Osteocyte (in vitro differentiated cells): ENCODE results near the gene PODN. TPM values are rescaled to one million over a fixed set of nuclear protein-coding genes. Genes with fewer than 3 reads are reported as not detected.

Source experiments
- DNase-seq: peaks from one replicate; pipeline ENCODE4 v3.0.0; 2021; ENCODE audit warnings: mixed read lengths; ENCODE audit not compliant: unreplicated experiment; ENCODE audit errors: extremely low spot score
- H3K27ac Mint-ChIP-seq: one replicate; pipeline ENCODE4 v1.8.0; 2021; ENCODE audit warnings: mild to moderate bottlenecking, mixed read lengths; ENCODE audit not compliant: unreplicated experiment
- H3K27me3 Mint-ChIP-seq: one replicate; pipeline ENCODE4 v1.8.0; 2021; ENCODE audit warnings: mixed read lengths; ENCODE audit not compliant: unreplicated experiment
- H3K36me3 Mint-ChIP-seq: one replicate; pipeline ENCODE4 v1.8.0; 2021; ENCODE audit warnings: mixed read lengths; ENCODE audit not compliant: unreplicated experiment
- H3K4me1 Mint-ChIP-seq: one replicate; pipeline ENCODE4 v1.8.0; 2021; ENCODE audit warnings: mixed read lengths; ENCODE audit not compliant: unreplicated experiment
- H3K4me3 Mint-ChIP-seq: one replicate; pipeline ENCODE4 v1.8.0; 2021; ENCODE audit warnings: mild to moderate bottlenecking, moderate library complexity, mixed read lengths; ENCODE audit not compliant: unreplicated experiment
- H3K9me3 Mint-ChIP-seq: one replicate; pipeline ENCODE4 v1.8.0; 2021; ENCODE audit warnings: mixed read lengths; ENCODE audit not compliant: unreplicated experiment
- total RNA-seq: library from RNA; stranded (reverse); gene quantifications from 2 replicates; pipeline ENCODE4 v1.2.1, GENCODE V29; 2021
- TF ChIP-seq, protein P1 (sequence below): fragments of 200-600 bp; sonication (generic); IDR thresholded peaks from 2 replicates; pipeline ENCODE4 v1.5.0; 2021; ENCODE audit warnings: antibody characterized with exemption, mild to moderate bottlenecking, moderate library complexity

Gene PODN
- total RNA-seq, 1 donor from 2014 or later = 6.6 TPM

DNA sequence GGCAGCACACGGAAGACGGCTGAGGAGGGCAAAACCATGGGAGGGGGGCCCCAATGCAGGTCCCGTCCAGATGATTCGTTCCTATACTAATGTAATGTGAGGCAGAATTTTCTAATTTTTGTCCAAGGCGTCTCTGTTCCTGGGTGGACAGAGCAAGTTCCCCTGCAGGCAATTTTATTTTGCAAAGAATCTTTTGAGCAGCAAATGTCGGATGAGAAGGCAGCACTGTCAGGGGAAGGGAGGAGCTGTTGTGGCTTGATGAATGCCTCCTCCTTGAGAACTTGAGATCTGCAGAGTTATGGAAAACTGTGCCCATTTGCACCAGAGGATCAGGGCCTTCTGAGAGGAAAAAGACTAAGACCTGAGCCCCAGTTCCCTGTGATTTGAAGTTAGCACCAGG lies 63.1 kb downstream of the PODN start:
- TF ChIP-seq, protein P1, sequence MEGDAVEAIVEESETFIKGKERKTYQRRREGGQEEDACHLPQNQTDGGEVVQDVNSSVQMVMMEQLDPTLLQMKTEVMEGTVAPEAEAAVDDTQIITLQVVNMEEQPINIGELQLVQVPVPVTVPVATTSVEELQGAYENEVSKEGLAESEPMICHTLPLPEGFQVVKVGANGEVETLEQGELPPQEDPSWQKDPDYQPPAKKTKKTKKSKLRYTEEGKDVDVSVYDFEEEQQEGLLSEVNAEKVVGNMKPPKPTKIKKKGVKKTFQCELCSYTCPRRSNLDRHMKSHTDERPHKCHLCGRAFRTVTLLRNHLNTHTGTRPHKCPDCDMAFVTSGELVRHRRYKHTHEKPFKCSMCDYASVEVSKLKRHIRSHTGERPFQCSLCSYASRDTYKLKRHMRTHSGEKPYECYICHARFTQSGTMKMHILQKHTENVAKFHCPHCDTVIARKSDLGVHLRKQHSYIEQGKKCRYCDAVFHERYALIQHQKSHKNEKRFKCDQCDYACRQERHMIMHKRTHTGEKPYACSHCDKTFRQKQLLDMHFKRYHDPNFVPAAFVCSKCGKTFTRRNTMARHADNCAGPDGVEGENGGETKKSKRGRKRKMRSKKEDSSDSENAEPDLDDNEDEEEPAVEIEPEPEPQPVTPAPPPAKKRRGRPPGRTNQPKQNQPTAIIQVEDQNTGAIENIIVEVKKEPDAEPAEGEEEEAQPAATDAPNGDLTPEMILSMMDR = no peak
- Mint-ChIP-seq H3K27ac (peak overlapping the region; percentile 5), H3K36me3 (no peaks in the 10 kb centered on the region), H3K4me1 (peaks cover 45% of the 10 kb centered on the region), H3K4me3 (no peak overlapping the region), H3K27me3 (no peaks in the 10 kb centered on the region), H3K9me3 (no peaks in the 10 kb centered on the region)
- no peak for DNase-seq

DNA sequence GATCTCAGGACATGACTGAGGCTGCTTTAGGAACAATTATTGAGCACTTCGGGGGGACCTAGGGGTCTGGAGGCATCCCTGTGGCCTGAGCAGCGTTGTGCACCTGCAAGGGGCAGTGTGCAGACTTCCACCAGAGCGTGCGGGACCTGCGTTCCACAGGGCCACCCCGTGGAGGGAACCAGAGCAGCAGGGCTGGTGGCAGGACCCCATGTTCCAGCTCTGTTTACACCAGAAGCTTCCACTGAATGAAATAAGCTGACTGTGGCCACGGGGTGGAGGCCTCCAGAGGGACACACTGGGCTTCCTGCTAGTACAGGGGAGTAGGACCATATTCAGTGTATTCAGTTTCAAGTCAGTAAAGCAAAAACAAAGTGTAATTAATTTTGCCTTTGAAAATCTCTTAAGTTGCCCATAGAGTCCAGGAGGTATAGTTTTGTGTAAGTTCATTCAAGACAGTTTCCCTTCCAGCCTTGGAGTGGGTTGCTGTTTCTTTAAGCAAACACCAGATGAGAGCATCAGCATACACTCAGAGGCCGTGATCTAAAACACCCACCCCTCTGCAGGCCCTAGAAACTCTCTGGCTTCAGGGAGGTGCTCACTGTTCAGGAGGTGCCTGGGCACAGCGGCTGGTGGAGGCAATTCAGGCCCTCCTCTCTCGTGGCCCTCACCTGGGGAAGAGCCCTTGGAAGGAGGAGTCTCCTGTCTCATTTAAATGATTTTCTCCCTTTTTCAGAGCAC lies 63.8 kb downstream of the PODN start:
- Mint-ChIP-seq H3K4me1 (peaks cover 45% of the 10 kb centered on the region), H3K27me3 (no peaks in the 10 kb centered on the region), H3K27ac (no peak overlapping the region), H3K36me3 (no peaks in the 10 kb centered on the region), H3K9me3 (no peaks in the 10 kb centered on the region), H3K4me3 (no peak overlapping the region)
- DNase-seq = no peak
- TF ChIP-seq, protein P1 = no peak

DNA sequence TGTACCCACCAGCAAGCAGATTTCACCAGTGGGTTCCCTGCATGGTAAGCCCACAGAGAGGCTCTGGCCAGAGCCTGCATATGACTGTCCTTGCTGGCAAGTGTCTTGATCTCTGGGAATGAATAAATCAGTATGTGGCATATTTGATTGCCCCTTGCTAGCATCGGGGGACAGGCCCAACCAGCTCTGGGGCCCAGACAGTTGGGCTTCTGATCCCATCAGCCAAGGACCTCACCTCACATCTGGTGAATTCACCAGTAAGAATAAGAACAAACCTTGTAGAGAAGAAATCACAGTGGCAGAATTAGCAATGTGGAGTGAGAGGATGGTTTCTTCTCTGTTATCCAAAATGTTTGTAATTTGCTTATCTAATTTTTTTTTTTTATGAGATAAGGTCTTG lies 64.5 kb downstream of the PODN start:
- Mint-ChIP-seq H3K36me3 (no peaks in the 10 kb centered on the region), H3K4me1 (peaks cover 42% of the 10 kb centered on the region), H3K27ac (no peak overlapping the region), H3K9me3 (no peaks in the 10 kb centered on the region), H3K4me3 (no peak overlapping the region), H3K27me3 (no peaks in the 10 kb centered on the region)
- TF ChIP-seq, protein P1 = no peak
- no peak for DNase-seq

DNA sequence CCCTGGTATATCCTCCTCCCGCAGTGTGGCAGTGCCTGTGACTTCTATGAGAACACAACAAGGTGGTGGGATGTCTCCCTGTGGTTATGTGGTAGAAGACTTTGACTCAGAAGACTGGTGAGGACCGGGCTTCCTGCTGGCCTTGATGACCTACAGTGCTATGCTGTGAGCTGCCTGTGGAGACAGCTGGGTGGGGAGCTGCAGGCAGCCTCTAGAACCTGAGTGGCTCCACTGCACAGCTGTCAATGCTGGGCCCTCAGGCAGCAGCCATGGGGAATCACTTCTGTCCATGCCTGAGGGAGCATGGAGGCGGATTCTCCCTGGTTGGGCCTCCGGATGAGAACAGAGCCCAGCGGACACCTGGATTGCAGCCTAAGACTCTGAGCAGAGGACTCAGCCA lies 65.5 kb downstream of the PODN start:
- DNase-seq = no peak
- H3K4me3 Mint-ChIP-seq = no peak overlapping the region
- H3K27ac Mint-ChIP-seq = no peak overlapping the region
- H3K27me3 Mint-ChIP-seq = no peaks in the 10 kb centered on the region
- no peaks in the 10 kb centered on the region for H3K9me3 Mint-ChIP-seq
- TF ChIP-seq, protein P1 = no peak
- no peaks in the 10 kb centered on the region for H3K36me3 Mint-ChIP-seq
- H3K4me1 Mint-ChIP-seq = peaks cover 32% of the 10 kb centered on the region

DNA sequence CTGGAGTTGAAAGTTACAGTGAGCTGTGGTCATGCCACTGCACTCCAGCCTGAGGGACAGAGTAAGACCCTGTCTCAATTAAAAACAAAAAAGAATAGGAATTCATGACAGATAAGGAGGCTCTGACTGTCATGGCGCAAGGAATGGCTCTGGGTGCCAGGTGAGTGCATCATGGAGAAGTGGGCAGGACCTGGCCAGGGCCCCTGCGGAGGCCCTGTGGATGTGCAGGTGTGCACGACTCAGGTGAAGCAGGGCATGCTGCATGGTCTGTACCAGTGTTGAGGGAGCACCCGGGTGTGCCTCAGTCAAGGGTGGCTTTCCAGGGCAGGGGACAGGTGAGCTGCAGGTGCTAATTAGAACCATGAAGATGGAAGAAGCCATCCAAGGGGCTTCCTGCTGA lies 66.4 kb downstream of the PODN start:
- Mint-ChIP-seq H3K27ac (no peak overlapping the region), H3K27me3 (no peaks in the 10 kb centered on the region), H3K9me3 (no peaks in the 10 kb centered on the region), H3K4me3 (no peak overlapping the region), H3K4me1 (peaks cover 27% of the 10 kb centered on the region), H3K36me3 (no peaks in the 10 kb centered on the region)
- TF ChIP-seq, protein P1 = no peak
- no peak for DNase-seq
